ENCODE measurements around the gene FLCN. TPM values are rescaled to one million over a fixed set of nuclear protein-coding genes. Genes with fewer than 3 reads are reported as not detected.

Gene FLCN
- total RNA-seq, 1 donor from 2014 or later: 82.0 TPM

GRCh38 chr17:17246879-17247278 lies 9.9 kb upstream of the FLCN start:
- Histone ChIP-seq H3K36me3 (peaks cover 0 to 36% of the 10 kb centered on the region in 2 donors), H3K9me3 (no peaks in the 10 kb centered on the region), H3K4me1 (no peaks in the 10 kb centered on the region), H3K27me3 (no peaks in the 10 kb centered on the region), H3K27ac (no peak overlapping the region), H3K4me3 (no peak overlapping the region)
- DNase-seq (ENCODE audit: extremely low spot score in 2 of 2): no peak
- intact Hi-C loops (cut with DNase I): no loop called here
- TF ChIP-seq, protein P1, sequence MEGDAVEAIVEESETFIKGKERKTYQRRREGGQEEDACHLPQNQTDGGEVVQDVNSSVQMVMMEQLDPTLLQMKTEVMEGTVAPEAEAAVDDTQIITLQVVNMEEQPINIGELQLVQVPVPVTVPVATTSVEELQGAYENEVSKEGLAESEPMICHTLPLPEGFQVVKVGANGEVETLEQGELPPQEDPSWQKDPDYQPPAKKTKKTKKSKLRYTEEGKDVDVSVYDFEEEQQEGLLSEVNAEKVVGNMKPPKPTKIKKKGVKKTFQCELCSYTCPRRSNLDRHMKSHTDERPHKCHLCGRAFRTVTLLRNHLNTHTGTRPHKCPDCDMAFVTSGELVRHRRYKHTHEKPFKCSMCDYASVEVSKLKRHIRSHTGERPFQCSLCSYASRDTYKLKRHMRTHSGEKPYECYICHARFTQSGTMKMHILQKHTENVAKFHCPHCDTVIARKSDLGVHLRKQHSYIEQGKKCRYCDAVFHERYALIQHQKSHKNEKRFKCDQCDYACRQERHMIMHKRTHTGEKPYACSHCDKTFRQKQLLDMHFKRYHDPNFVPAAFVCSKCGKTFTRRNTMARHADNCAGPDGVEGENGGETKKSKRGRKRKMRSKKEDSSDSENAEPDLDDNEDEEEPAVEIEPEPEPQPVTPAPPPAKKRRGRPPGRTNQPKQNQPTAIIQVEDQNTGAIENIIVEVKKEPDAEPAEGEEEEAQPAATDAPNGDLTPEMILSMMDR (IDR thresholded peaks at IDR 0.05): no peak
- TF ChIP-seq POLR2AphosphoS5 (IDR thresholded peaks at IDR 0.05; ENCODE audit: insufficient read depth in 1 of 2, low read depth in 1 of 2) (no peak), POLR2A (IDR thresholded peaks at IDR 0.05) (no peak)

DNA sequence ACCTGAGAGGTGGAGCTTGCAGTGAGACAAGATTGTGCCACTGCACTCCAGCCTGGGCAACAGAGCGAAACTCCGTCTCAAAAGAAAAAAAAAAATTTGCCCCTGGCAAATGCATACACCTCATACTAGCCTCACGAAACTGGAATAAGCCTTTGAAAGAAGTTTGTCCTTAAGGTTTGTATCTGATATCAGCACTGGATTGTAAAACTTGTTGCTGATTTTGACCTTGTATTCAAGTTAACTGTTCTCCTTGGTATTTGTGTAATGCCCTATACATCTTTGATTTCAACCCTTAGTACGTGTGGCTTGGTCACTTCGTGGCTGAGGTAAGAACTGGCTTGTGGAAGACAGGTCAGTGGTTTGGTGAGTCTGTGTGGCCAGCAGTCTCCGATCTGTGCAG lies 6.2 kb upstream of the FLCN start:
- intact Hi-C loops (cut with DNase I): no loop called here

GRCh38 chr17:17242246-17242645 lies 5.3 kb upstream of the FLCN start:
- no peak for TF ChIP-seq POLR2A (IDR thresholded peaks at IDR 0.05)
- TF ChIP-seq, protein P1 (IDR thresholded peaks at IDR 0.05): no peak
- no peak for TF ChIP-seq POLR2AphosphoS5 (IDR thresholded peaks at IDR 0.05; ENCODE audit: insufficient read depth in 1 of 2, low read depth in 1 of 2)
- Histone ChIP-seq H3K4me3 (no peak overlapping the region), H3K36me3 (peaks cover 0 to 8% of the 10 kb centered on the region in 2 donors), H3K27me3 (no peaks in the 10 kb centered on the region), H3K27ac (no peak overlapping the region), H3K9me3 (no peaks in the 10 kb centered on the region), H3K4me1 (peaks cover 10% of the 10 kb centered on the region)
- intact Hi-C loops (cut with DNase I): no loop called here
- no peak for DNase-seq (ENCODE audit: extremely low spot score in 2 of 2)

More for the DNA sequence above, 6.2 kb upstream of the FLCN start:
- TF ChIP-seq, protein P1 (IDR thresholded peaks at IDR 0.05): no peak
- TF ChIP-seq POLR2A (IDR thresholded peaks at IDR 0.05) (no peak), POLR2AphosphoS5 (IDR thresholded peaks at IDR 0.05; ENCODE audit: insufficient read depth in 1 of 2, low read depth in 1 of 2) (no peak)
- Histone ChIP-seq H3K27me3 (no peaks in the 10 kb centered on the region), H3K9me3 (no peaks in the 10 kb centered on the region), H3K4me1 (peaks cover 5% of the 10 kb centered on the region), H3K4me3 (no peak overlapping the region), H3K27ac (no peak overlapping the region), H3K36me3 (peaks cover 0 to 17% of the 10 kb centered on the region in 2 donors)
- DNase-seq (ENCODE audit: extremely low spot score in 2 of 2): no peak

- intact Hi-C loops (cut with DNase I): no loop called here
- TF ChIP-seq POLR2AphosphoS5 (IDR thresholded peaks at IDR 0.05; ENCODE audit: insufficient read depth in 1 of 2, low read depth in 1 of 2): no peak
- TF ChIP-seq, protein P1 (IDR thresholded peaks at IDR 0.05): no peak
- TF ChIP-seq POLR2A (IDR thresholded peaks at IDR 0.05): no peak
These were observed 4.7 kb upstream of the FLCN start for GRCh38 chr17:17241656-17242055.

DNA sequence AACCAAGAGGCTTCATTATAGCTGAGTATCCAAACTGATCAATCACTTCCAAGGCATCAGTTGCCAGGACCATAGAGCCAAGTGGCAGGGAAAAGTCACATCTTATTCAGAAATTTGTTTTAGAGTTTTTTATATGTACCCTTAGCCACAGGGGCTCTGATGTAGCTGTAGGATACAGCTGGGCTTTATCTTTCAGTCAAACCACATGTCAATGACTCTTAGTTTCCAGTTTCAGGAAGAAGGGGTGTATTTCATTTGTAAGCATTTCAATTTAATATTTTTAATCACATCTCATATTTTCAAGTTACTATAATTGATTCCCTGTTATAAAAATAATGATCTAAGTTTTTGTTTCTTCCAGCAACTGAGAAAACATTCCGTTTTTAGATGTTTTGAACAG lies 2.9 kb upstream of the FLCN start:
- TF ChIP-seq, protein P1 (IDR thresholded peaks at IDR 0.05): no peak
- TF ChIP-seq POLR2AphosphoS5 (IDR thresholded peaks at IDR 0.05; ENCODE audit: insufficient read depth in 1 of 2, low read depth in 1 of 2): no peak
- no peak for TF ChIP-seq POLR2A (IDR thresholded peaks at IDR 0.05)
- intact Hi-C loops (cut with DNase I): no loop called here
- no peak for DNase-seq (ENCODE audit: extremely low spot score in 2 of 2)
- Histone ChIP-seq H3K27ac (no peak overlapping the region), H3K27me3 (no peaks in the 10 kb centered on the region), H3K4me1 (peaks cover 25% of the 10 kb centered on the region), H3K9me3 (no peaks in the 10 kb centered on the region), H3K4me3 (no peak overlapping the region), H3K36me3 (no peaks in the 10 kb centered on the region)

More at GRCh38 chr17:17241656-17242055, 4.7 kb upstream of the FLCN start:
- Histone ChIP-seq H3K9me3 (no peaks in the 10 kb centered on the region), H3K36me3 (peaks cover 0 to 2% of the 10 kb centered on the region in 2 donors), H3K4me1 (peaks cover 10% of the 10 kb centered on the region), H3K4me3 (no peak overlapping the region), H3K27ac (no peak overlapping the region), H3K27me3 (no peaks in the 10 kb centered on the region)
- DNase-seq (ENCODE audit: extremely low spot score in 2 of 2): no peak

Data from vagina (tissue), 2 donors.